ENCODE results near the gene PGBD2.
"Not testable (repeated sequence)": the region's sequence is repeated elsewhere in the genome, so short reads cannot be mapped to it uniquely, and the experiment has no call there.

DNA sequence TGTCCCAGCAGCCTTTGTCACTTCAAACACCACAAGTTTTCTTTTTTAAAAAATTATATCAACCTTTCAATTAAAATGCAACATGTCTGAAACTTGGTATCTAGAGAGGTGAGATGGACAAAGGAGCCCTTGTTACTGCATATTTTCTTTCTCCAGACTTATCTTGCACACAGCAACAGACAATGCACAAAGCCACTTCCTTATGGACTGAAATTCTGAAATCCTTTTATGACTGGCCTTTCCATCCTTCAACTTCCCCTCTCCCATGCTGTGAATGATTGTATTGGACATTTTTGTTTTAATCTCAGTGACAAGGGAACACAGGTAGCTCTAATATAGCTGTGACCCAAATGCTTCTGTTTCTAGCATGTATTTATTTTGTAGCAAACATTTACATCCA, 22.1 kb downstream of the PGBD2 start:
- TF ChIP-seq, protein P1, sequence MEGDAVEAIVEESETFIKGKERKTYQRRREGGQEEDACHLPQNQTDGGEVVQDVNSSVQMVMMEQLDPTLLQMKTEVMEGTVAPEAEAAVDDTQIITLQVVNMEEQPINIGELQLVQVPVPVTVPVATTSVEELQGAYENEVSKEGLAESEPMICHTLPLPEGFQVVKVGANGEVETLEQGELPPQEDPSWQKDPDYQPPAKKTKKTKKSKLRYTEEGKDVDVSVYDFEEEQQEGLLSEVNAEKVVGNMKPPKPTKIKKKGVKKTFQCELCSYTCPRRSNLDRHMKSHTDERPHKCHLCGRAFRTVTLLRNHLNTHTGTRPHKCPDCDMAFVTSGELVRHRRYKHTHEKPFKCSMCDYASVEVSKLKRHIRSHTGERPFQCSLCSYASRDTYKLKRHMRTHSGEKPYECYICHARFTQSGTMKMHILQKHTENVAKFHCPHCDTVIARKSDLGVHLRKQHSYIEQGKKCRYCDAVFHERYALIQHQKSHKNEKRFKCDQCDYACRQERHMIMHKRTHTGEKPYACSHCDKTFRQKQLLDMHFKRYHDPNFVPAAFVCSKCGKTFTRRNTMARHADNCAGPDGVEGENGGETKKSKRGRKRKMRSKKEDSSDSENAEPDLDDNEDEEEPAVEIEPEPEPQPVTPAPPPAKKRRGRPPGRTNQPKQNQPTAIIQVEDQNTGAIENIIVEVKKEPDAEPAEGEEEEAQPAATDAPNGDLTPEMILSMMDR (conservative IDR thresholded peaks at IDR 0.05) = not testable (repeated sequence)
- TF ChIP-seq EZH2 (IDR thresholded peaks at IDR 0.05; ENCODE audit: low read depth) = not testable (repeated sequence)
